HepG2 (cell line): Measurements from ENCODE around the gene PIM3. TPM values are rescaled to one million over a fixed set of nuclear protein-coding genes. Genes with fewer than 3 reads are reported as not detected.

Experiments used
- AHR ChIP-seq: IDR thresholded peaks from 2 replicates; pipeline ENCODE4 v1.6.1; 2018; ENCODE audit warnings: missing genetic modification reagents, missing compliant biosample characterization
- ATF7 ChIP-seq, 2 experiments: fragments of 450-650 bp in 1 of 2; sonication (generic) in 1 of 2; formaldehyde crosslinking in 1 of 2; IDR thresholded peaks; 2 replicates each; pipeline versions ENCODE4 v1.4.0 to v1.6.1; 2016 to 2020; ENCODE audit warnings: antibody characterized with exemption in 1 of 2, mild to moderate bottlenecking in 1 of 2, missing genetic modification reagents in 1 of 2
- CENPX ChIP-seq: sonication (generic); formaldehyde crosslinking; IDR thresholded peaks from 2 replicates; pipeline ENCODE4 v1.9.0; 2021; ENCODE audit warnings: mild to moderate bottlenecking, missing genetic modification reagents, moderate library complexity
- ELF1 ChIP-seq: sonication (generic); formaldehyde crosslinking; IDR thresholded peaks from 2 replicates; pipeline ENCODE4 v1.4.0; 2020; ENCODE audit warnings: missing genetic modification reagents
- HCFC1 ChIP-seq: fragments of 150-350 bp; IDR thresholded peaks from 2 replicates; pipeline ENCODE4 v1.6.1; 2014; ENCODE audit warnings: low read depth, low read length
- HNF4G ChIP-seq, 2 experiments: sonication (generic) in 1 of 2; formaldehyde crosslinking in 1 of 2; IDR thresholded peaks; 2 replicates each; pipeline versions ENCODE4 v1.4.0 to v1.6.1; 2011 to 2020; ENCODE audit warnings: borderline replicate concordance in 2 of 2, low read depth in 2 of 2, mild to moderate bottlenecking in 2 of 2, low read length in 1 of 2, missing genetic modification reagents in 1 of 2, moderate library complexity in 1 of 2
- JUN ChIP-seq: sonication (generic); formaldehyde crosslinking; IDR thresholded peaks from 2 replicates; pipeline ENCODE4 v1.4.0; 2020; ENCODE audit warnings: mild to moderate bottlenecking, missing genetic modification reagents
- MED13 ChIP-seq: sonication (generic); formaldehyde crosslinking; IDR thresholded peaks from 2 replicates; pipeline ENCODE4 v1.5.0; 2020; ENCODE audit warnings: missing genetic modification reagents
- REL ChIP-seq: sonication (generic); formaldehyde crosslinking; conservative IDR thresholded peaks from 2 replicates; pipeline ENCODE4 v1.8.0; 2022; ENCODE audit warnings: mild to moderate bottlenecking, missing genetic modification reagents, moderate library complexity
- SMARCC2 ChIP-seq: fragments of 450-650 bp; IDR thresholded peaks from 2 replicates; pipeline ENCODE4 v1.6.1; 2017; ENCODE audit warnings: antibody characterized with exemption, mild to moderate bottlenecking
- ZBTB21 ChIP-seq: sonication (generic); formaldehyde crosslinking; IDR thresholded peaks from 2 replicates; pipeline ENCODE4 v1.4.0; 2020; ENCODE audit warnings: missing genetic modification reagents
- ZBTB38 ChIP-seq: sonication (generic); formaldehyde crosslinking; IDR thresholded peaks from 2 replicates; pipeline ENCODE4 v1.5.1; 2020; ENCODE audit warnings: mild to moderate bottlenecking, missing genetic modification reagents
- ZFP1 ChIP-seq: IDR thresholded peaks from 2 replicates; pipeline ENCODE4 v1.6.1; 2016
- ZNF33B ChIP-seq: sonication (generic); formaldehyde crosslinking; IDR thresholded peaks from 2 replicates; pipeline ENCODE4 v1.5.1; 2020; ENCODE audit warnings: mild to moderate bottlenecking, missing genetic modification reagents
- ZNF354B ChIP-seq: sonication (generic); formaldehyde crosslinking; IDR thresholded peaks from 2 replicates; pipeline ENCODE4 v1.8.0; 2022; ENCODE audit warnings: mild to moderate bottlenecking, missing genetic modification reagents
- ZNF468 ChIP-seq: sonication (generic); formaldehyde crosslinking; IDR thresholded peaks from 2 replicates; pipeline ENCODE4 v1.8.0; 2022; ENCODE audit warnings: mild to moderate bottlenecking, moderate library complexity, missing genetic modification reagents
- ZNF557 ChIP-seq: sonication (generic); formaldehyde crosslinking; IDR thresholded peaks from 2 replicates; pipeline ENCODE4 v1.4.0; 2020; ENCODE audit warnings: missing genetic modification reagents
- ZNF878 ChIP-seq: sonication (generic); formaldehyde crosslinking; IDR thresholded peaks from 2 replicates; pipeline ENCODE4 v1.8.1; 2023; ENCODE audit warnings: mild to moderate bottlenecking, missing genetic modification reagents, moderate library complexity
- polyA plus RNA-seq, 8 experiments: library from polyadenylated mRNA; depleted of rRNA in 3 of 8; stranded (reverse) in 7 of 8; unstranded in 1 of 8; fragments of >200 nt; fragmentation: Illumina TruSeq in 4 of 8; extraction: Trizol in 4 of 8; gene quantifications; 2 replicates each; pipeline versions ENCODE4 v1.2.1 to v1.2.3, GENCODE V29; 2011 to 2016; ENCODE audit warnings: low read depth in 4 of 8, missing spikeins in 1 of 8, mixed read lengths in 1 of 8; ENCODE audit not compliant: insufficient read depth in 1 of 8
- total RNA-seq, 5 experiments: library from RNA; depleted of rRNA; stranded (reverse); fragments of >200 nt; fragmentation: Illumina TruSeq; extraction: Trizol; gene quantifications; 2 replicates each; pipeline ENCODE4 v1.2.3, GENCODE V29; 2016; ENCODE audit warnings: low read depth in 1 of 5
- TF ChIP-seq, protein P1 (sequence below): sonication (generic); formaldehyde crosslinking; IDR thresholded peaks from 2 replicates; pipeline ENCODE4 v1.8.1; 2023; ENCODE audit warnings: mild to moderate bottlenecking, inconsistent platforms, moderate library complexity, missing genetic modification reagents, borderline replicate concordance
- TF ChIP-seq, protein P2 (sequence below): sonication (generic); formaldehyde crosslinking; conservative IDR thresholded peaks from 2 replicates; pipeline ENCODE4 v1.8.0; 2022; ENCODE audit warnings: missing genetic modification reagents
- TF ChIP-seq, protein P3 (sequence below): sonication (generic); formaldehyde crosslinking; IDR thresholded peaks from 2 replicates; pipeline ENCODE4 v1.8.0; 2022; ENCODE audit warnings: mild to moderate bottlenecking, missing genetic modification reagents, moderate library complexity
- TF ChIP-seq, protein P4 (sequence below): sonication (generic); formaldehyde crosslinking; IDR thresholded peaks from 2 replicates; pipeline ENCODE4 v1.9.0; 2021; ENCODE audit warnings: missing genetic modification reagents, borderline replicate concordance

PIM3 gene
- total and polyA plus RNA-seq, 2 of the 13 experiments (the other 11 are each of a cell fraction or from before 2014, with no cell fraction given) = 21.6 to 31.2 TPM

DNA sequence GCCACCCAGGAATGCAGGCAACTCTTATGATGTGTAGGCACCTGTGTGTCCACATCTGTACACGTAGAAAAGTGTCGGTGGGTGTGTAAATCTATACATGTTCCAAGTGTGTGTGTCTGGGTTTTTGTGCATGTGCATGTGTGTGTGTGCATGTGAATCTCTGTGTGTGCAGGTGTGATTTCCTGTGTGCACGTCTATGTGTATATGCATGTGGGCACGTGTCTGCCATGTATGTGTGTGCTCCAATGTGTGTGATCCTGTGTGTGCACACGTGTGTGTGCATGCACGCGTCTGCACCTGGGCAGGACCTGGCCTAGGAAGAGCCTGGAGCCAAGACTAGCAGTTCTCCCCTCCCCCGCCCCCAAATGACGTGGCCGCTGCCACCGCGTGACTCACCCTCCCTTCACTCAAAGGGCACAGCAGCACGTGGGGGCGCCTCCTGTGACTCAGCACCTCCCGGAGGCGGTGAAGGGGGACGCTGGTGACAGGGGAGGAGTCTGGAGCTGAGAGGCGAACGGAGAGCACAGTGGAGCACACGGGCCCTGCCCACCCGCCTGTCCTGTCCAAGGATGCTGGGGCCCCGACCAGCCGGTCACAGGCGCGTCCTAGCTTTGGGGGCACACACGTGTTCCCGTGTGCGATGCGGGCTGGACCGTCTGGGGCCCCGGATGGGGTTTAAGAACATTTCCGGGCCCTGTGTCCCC, 10.1 kb downstream of the PIM3 start (continued):
- TF ChIP-seq HCFC1 (no peak), HNF4G (IDR thresholded peaks at IDR 0.05; ENCODE audit: borderline replicate concordance, low read depth, low read length) (peak; percentile 55; the same call in 1 of the 2 replicates), HNF4G (CRISPR knock-in tag; IDR thresholded peaks at IDR 0.05; ENCODE audit: borderline replicate concordance, low read depth) (no peak), ZBTB21 (CRISPR knock-in tag) (peak; percentile 51; the same call in 1 of the 2 replicates), ATF7 (IDR thresholded peaks at IDR 0.05) (peak; percentile 66), ATF7 (CRISPR knock-in tag; IDR thresholded peaks at IDR 0.05) (peak; percentile 95), ZFP1 (CRISPR knock-in tag) (no peak), ZNF354B (no peak), MED13 (CRISPR knock-in tag) (0 out of 2 replicates have a peak, but pooled peaks have one; percentile 30), REL (CRISPR knock-in tag) (peak; percentile 89; the same call in 1 of the 2 replicates), ZBTB38 (CRISPR knock-in tag) (peak; percentile 86; the same call in 1 of the 2 replicates), CENPX (CRISPR knock-in tag) (no peak), JUN (CRISPR knock-in tag) (peak; percentile 96; the same call in 1 of the 2 replicates), ZNF33B (CRISPR knock-in tag) (0 out of 2 replicates have a peak, but pooled peaks have one; percentile 5), SMARCC2 (no peak), ZNF468 (no peak), ZNF878 (CRISPR knock-in tag) (peak; percentile 87; the same call in 1 of the 2 replicates), AHR (CRISPR knock-in tag) (peak; percentile 79; the same call in 1 of the 2 replicates), ELF1 (CRISPR knock-in tag) (peak; percentile 60; the same call in 1 of the 2 replicates), ZNF557 (CRISPR knock-in tag) (0 out of 2 replicates have a peak, but pooled peaks have one; percentile 53)
- TF ChIP-seq, protein P1, sequence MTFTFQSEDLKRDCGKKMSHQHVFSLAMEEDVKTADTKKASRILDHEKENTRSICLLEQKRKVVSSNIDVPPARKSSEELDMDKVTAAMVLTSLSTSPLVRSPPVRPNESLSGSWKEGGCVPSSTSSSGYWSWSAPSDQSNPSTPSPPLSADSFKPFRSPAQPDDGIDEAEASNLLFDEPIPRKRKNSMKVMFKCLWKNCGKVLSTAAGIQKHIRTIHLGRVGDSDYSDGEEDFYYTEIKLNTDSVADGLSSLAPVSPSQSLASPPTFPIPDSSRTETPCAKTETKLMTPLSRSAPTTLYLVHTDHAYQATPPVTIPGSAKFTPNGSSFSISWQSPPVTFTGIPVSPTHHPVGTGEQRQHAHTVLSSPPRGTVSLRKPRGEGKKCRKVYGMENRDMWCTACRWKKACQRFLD (CRISPR knock-in tag) = 0 out of 2 replicates have a peak, but pooled peaks have one; percentile 3
- TF ChIP-seq, protein P2, sequence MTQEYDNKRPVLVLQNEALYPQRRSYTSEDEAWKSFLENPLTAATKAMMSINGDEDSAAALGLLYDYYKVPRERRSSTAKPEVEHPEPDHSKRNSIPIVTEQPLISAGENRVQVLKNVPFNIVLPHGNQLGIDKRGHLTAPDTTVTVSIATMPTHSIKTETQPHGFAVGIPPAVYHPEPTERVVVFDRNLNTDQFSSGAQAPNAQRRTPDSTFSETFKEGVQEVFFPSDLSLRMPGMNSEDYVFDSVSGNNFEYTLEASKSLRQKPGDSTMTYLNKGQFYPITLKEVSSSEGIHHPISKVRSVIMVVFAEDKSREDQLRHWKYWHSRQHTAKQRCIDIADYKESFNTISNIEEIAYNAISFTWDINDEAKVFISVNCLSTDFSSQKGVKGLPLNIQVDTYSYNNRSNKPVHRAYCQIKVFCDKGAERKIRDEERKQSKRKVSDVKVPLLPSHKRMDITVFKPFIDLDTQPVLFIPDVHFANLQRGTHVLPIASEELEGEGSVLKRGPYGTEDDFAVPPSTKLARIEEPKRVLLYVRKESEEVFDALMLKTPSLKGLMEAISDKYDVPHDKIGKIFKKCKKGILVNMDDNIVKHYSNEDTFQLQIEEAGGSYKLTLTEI (CRISPR knock-in tag) = no peak
- TF ChIP-seq, protein P3, sequence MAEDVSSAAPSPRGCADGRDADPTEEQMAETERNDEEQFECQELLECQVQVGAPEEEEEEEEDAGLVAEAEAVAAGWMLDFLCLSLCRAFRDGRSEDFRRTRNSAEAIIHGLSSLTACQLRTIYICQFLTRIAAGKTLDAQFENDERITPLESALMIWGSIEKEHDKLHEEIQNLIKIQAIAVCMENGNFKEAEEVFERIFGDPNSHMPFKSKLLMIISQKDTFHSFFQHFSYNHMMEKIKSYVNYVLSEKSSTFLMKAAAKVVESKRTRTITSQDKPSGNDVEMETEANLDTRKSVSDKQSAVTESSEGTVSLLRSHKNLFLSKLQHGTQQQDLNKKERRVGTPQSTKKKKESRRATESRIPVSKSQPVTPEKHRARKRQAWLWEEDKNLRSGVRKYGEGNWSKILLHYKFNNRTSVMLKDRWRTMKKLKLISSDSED = no peak
- TF ChIP-seq, protein P4, sequence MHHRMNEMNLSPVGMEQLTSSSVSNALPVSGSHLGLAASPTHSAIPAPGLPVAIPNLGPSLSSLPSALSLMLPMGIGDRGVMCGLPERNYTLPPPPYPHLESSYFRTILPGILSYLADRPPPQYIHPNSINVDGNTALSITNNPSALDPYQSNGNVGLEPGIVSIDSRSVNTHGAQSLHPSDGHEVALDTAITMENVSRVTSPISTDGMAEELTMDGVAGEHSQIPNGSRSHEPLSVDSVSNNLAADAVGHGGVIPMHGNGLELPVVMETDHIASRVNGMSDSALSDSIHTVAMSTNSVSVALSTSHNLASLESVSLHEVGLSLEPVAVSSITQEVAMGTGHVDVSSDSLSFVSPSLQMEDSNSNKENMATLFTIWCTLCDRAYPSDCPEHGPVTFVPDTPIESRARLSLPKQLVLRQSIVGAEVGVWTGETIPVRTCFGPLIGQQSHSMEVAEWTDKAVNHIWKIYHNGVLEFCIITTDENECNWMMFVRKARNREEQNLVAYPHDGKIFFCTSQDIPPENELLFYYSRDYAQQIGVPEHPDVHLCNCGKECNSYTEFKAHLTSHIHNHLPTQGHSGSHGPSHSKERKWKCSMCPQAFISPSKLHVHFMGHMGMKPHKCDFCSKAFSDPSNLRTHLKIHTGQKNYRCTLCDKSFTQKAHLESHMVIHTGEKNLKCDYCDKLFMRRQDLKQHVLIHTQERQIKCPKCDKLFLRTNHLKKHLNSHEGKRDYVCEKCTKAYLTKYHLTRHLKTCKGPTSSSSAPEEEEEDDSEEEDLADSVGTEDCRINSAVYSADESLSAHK (CRISPR knock-in tag) = no peak
